Muscle of leg (tissue), 11 donors: Measurements from ENCODE around the gene MORC1. TPM values are rescaled to one million over a fixed set of nuclear protein-coding genes. Genes with fewer than 3 reads are reported as not detected.
"Not testable (repeated sequence)": the region's sequence is repeated elsewhere in the genome, so short reads cannot be mapped to it uniquely, and the experiment has no call there.

Experiments
- DNase-seq: peaks from one replicate; pipeline ENCODE4 v3.0.0; 2013
- H3K27ac ChIP-seq: one replicate; pipeline ENCODE4 v1.5.1; 2013; ENCODE audit warnings: mild to moderate bottlenecking, low read length, control low read depth
- H3K27me3 ChIP-seq: one replicate; pipeline ENCODE4 v1.6.1; 2013; ENCODE audit warnings: low read length; ENCODE audit not compliant: control insufficient read depth, insufficient read depth
- H3K36me3 ChIP-seq: one replicate; pipeline ENCODE4 v1.6.1; 2013; ENCODE audit warnings: low read length; ENCODE audit not compliant: control insufficient read depth, insufficient read depth
- H3K4me1 ChIP-seq: one replicate; pipeline ENCODE4 v1.6.1; 2013; ENCODE audit warnings: low read length; ENCODE audit not compliant: control insufficient read depth, insufficient read depth
- H3K4me3 ChIP-seq: one replicate; pipeline ENCODE4 v1.5.1; 2013; ENCODE audit warnings: low read length, control low read depth
- H3K9me3 ChIP-seq: replicated peaks from 2 replicates; pipeline ENCODE4 v1.6.1; 2013; ENCODE audit warnings: low read depth, low read length; ENCODE audit not compliant: control insufficient read depth
- whole genome bisulfite sequencing: methylation state at CpG from one replicate; pipeline ENCODE4 v1.1.5; 2013; ENCODE audit warnings: missing lambda C conversion rate; ENCODE audit not compliant: insufficient coverage; 5-methylcytosine and 5-hydroxymethylcytosine counted together
- polyA plus RNA-seq, 8 donors: library from polyadenylated mRNA; unstranded; fragments of 120-200 nt; gene quantifications; one replicate each; pipeline versions ENCODE4 v1.2.1 to v1.2.3, GENCODE V29; 2013; ENCODE audit warnings: inconsistent platforms in 1 of 8, low replicate concordance in 1 of 8; ENCODE audit not compliant: insufficient read length in 8 of 8, insufficient read depth in 1 of 8
- total RNA-seq: library from RNA; stranded (reverse); fragments of 120-200 nt; gene quantifications from one replicate; pipeline ENCODE4 v1.2.4, GENCODE V29; 2013

The MORC1 gene
- total and polyA plus RNA-seq, 9 donors = not detected

DNA sequence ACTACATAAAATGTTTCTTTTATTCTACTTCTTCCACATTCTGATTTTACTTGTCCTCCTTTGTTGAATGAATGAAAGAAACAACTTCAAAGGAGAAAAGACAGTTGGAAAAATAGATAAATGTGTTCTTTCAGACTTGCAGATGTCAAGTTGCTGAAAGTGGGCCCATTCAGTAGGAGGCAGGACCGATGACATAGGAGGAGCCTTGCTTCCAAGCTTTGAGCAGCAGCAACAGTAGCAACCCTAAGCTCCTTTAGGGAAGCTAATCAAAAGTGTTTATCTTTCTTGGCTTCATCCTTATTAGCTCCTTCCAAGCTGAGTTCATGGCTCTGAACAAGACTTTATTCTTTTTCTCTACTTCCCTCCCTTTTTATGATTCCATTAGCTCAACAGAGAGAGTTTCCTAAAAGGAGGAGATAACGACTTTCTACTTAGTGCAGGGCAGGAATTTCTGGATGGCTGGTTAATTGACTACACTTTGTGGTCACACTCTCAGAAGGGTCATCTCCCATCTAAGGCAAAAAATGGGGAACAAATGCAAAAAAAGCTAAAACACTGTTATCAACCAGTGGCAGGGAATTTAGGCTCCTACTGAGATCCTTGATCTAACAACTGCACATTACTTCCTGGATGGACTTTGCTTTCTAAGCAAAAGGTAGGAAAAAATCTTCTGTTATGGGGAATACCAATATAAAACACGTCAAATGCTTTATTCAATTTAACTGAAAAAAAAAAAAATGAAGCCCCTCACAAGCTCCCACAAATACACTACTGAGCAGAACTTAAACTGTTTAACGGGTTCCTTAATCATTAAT lies 4.8 kb downstream of the MORC1 start:
- 50% methylated on average over 1 of the region's 4 CpGs for WGBS
- no peak overlapping the region for H3K27ac ChIP-seq
- H3K27me3 ChIP-seq = no peaks in the 10 kb centered on the region
- no peak overlapping the region for H3K4me3 ChIP-seq
- H3K4me1 ChIP-seq = no peaks in the 10 kb centered on the region
- H3K9me3 ChIP-seq = no peaks in the 10 kb centered on the region
- DNase-seq = peak; percentile 2
- H3K36me3 ChIP-seq = no peaks in the 10 kb centered on the region

DNA sequence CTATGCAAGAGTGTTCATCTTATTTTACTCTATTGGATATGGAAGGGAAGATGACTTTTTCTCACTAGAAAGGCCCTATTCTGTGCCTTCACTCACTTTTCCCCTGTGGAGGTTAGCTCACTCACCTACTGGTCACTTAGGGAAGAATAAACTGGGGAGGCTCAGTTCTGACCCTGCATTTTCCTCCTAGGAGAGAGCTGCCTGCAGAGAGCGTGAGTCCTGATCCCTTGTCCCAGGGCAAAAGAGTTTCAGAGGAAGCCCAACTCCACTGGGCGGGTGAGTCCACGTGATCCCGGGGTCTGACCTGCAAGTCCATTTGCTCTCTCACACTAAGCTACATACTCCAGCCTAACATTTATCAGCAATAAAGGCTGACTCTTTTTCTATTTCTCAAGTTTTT lies 8.4 kb downstream of the MORC1 start:
- WGBS = no CpG with 5 or more reads among the region's 4 CpGs
- Histone ChIP-seq H3K9me3 (no peaks in the 10 kb centered on the region), H3K36me3 (no peaks in the 10 kb centered on the region), H3K27ac (no peak overlapping the region), H3K4me3 (no peak overlapping the region), H3K27me3 (no peaks in the 10 kb centered on the region), H3K4me1 (no peaks in the 10 kb centered on the region)
- no peak for DNase-seq

DNA sequence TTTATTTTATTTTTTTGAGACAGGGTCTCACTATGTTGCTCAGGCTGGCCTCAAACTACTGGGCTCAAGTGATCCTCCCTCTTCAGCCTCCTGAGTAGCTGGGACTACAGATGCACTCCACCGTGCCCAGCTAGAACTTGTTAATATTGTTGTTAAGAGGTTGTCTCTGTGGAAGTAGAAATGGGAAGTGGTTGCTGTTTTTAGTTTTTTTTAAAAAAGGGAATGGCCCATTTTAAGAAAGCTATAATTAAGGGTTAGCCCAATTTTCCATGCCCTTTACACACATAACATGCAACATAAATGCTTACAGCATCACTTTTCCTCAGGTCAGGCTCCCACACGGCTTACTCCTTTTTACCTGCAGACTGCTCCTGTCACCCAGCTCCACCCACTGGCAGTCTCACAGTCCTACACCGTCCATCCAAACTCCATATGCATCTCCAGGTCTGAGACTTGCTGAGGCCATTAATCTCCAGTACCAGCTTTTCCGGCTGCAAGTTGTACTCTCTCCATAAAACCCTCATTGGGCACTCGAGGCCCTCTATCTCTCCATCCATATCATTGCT lies 19.8 kb downstream of the MORC1 start:
- DNase-seq = no peak
- Histone ChIP-seq H3K27me3 (no peaks in the 10 kb centered on the region), H3K4me1 (no peaks in the 10 kb centered on the region), H3K4me3 (no peak overlapping the region), H3K36me3 (no peaks in the 10 kb centered on the region), H3K9me3 (no peaks in the 10 kb centered on the region), H3K27ac (no peak overlapping the region)
- WGBS = 53% methylated on average over 4 of the region's 5 CpGs

DNA sequence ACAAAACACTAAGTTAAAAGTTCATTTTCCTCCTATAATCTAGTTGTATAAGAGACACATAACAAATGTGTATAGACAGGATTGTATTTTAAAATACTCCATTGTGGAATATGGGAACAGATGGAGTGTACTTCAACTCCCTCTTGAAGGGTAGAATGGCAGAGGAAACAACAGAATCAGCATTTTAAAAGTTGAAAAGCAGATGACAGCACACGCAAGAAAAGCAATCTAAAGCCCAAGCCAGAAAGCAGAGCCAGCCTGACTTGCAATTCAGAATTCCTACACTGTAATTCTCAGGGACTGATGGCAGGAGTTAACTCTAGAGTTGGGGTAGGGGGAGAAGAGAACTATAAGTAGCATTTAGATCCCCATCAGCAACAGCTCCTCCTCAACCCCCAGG lies 22.8 kb downstream of the MORC1 start:
- DNase-seq = no peak
- Histone ChIP-seq H3K27me3 (no peaks in the 10 kb centered on the region), H3K36me3 (no peaks in the 10 kb centered on the region), H3K9me3 (no peaks in the 10 kb centered on the region), H3K27ac (no peak overlapping the region), H3K4me1 (no peaks in the 10 kb centered on the region), H3K4me3 (no peak overlapping the region)
- WGBS = no CpG with 5 or more reads among the region's 1 CpG

DNA sequence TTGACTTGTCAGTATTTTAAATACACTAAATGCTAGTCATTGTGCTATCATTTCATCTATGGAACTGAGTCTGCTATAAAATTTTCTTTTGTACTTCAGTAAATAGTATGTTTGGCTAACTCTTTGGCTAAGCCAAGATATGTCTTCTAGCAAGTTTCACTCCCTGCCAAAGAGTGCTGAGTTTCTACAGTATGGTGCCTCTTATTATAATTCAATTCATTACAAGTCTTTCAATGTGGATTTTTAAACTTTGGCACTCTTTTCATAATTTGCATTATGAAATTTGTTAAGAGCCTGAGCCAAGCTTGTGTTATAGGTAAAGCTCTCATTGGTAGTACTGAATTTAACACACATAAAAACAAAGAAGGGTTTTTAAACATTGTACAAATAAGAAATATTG lies 24.4 kb downstream of the MORC1 start:
- H3K27me3 ChIP-seq = no peaks in the 10 kb centered on the region
- no peak for DNase-seq

DNA sequence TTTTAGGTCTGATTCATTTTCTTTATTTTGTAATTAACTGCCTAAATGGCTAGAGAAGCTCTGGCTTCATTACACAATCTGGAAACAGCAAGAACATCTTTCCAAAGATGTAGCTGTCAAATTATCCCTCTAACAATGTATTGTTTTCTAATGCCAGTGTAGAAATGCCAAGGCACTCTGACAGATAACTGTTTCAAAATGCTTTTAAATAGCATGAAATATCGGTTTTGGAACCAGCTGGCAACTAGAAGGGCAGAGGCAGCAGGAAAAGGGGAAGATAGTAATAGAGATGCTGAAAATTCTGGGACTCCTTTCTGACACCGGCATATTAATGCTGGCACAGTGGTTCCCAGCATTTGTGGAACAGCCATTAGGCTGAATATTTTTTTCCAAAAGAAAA lies 26.1 kb downstream of the MORC1 start:
- no peaks in the 10 kb centered on the region for H3K9me3 ChIP-seq
- no peaks in the 10 kb centered on the region for H3K36me3 ChIP-seq
- H3K27ac ChIP-seq = no peak overlapping the region
- no peaks in the 10 kb centered on the region for H3K27me3 ChIP-seq
- no peak overlapping the region for H3K4me3 ChIP-seq
- H3K4me1 ChIP-seq = no peaks in the 10 kb centered on the region
- no peak for DNase-seq
- 73% methylated on average over 1 of the region's 2 CpGs for WGBS

More for the DNA sequence above, 24.4 kb downstream of the MORC1 start:
- H3K9me3 ChIP-seq = no peaks in the 10 kb centered on the region
- H3K4me3 ChIP-seq = no peak overlapping the region
- H3K36me3 ChIP-seq = no peaks in the 10 kb centered on the region
- H3K27ac ChIP-seq = no peak overlapping the region
- H3K4me1 ChIP-seq = no peaks in the 10 kb centered on the region

DNA sequence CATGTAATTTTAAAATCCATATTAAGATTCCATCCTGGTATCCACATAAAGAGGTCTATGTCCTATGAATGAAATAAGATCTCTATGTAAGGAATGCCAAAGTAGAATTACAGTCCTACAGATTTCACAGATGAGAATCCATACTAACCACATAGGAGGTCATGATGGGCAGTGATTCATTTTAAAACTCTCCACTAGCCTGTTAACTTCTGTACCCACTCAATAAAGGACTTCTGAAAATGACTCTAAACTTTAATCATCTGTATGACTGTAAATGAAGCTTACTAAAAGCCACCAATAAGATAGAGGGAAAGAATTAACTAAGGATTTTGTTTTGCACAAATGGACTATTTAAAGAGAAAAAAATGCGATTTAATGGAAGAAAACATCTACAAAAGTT lies 28.7 kb downstream of the MORC1 start:
- H3K36me3 ChIP-seq = no peaks in the 10 kb centered on the region
- WGBS = no CpG with 5 or more reads among the region's 1 CpG
- no peaks in the 10 kb centered on the region for H3K4me1 ChIP-seq
- H3K4me3 ChIP-seq = no peak overlapping the region
- H3K9me3 ChIP-seq = no peaks in the 10 kb centered on the region
- DNase-seq = no peak
- no peak overlapping the region for H3K27ac ChIP-seq
- H3K27me3 ChIP-seq = no peaks in the 10 kb centered on the region

DNA sequence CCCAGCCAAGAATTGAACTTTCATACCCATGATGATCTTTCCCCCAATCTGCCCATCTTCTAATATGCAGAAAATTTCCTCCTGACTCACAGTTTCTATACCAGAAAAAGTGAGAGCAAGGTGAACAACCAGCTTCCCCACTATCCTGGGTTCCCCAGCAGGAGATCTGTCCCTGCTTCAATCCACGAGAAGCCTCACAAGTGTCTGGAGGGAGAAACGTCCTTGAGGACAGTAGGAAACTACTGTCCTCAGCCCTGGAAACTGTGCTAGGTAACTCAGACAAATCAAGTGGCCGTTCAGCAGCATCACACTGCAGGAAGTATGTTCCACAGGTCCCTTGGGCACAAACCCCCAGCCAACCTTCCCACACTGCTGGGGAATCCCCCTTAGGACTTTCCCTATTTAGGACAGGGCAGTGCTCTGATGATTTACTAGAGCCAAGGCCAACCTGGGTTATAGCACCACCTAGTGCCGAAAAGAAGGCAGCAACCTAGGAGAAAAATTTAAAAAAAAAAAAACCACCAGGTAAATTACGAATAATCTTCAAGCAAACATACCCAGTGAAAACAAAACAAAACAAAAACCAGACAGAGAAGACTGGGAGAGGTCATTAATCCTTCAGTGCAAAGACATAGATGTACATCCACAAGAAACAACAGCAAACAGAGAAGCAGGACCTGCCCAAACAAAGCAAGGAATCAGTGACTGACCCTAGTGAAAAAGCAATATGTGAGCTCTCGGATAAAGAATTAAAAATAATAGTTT lies 36.0 kb downstream of the MORC1 start:
- no peak overlapping the region for H3K27ac ChIP-seq
- 19% methylated on average over 2 of the region's 6 CpGs for WGBS
- peak; percentile 20 for DNase-seq
- no peaks in the 10 kb centered on the region for H3K36me3 ChIP-seq
- peaks cover 2% of the 10 kb centered on the region for H3K9me3 ChIP-seq
- no peak overlapping the region for H3K4me3 ChIP-seq
- H3K4me1 ChIP-seq = no peaks in the 10 kb centered on the region
- H3K27me3 ChIP-seq = no peaks in the 10 kb centered on the region

DNA sequence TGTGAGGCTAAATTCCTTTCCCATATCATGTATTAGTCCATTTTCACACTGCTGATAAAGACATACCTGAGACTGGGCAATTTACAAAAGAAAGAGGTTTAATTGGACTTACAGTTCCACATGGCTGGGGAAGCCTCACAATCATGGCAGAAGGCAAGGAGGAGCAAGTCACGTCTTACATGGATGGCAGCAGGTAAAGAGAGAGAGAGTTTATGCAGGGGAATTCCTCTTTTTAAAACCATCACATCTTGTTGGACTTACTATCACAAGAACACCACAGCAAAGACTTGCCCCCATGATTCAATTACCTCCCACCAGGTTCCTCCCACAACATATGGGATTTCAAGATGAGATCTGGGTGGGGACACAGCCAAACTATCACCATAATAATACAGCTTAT lies 37.8 kb downstream of the MORC1 start:
- not testable (repeated sequence) for H3K9me3 ChIP-seq, H3K36me3 ChIP-seq, DNase-seq, H3K4me3 ChIP-seq, H3K4me1 ChIP-seq, H3K27me3 ChIP-seq, H3K27ac ChIP-seq
- WGBS = no CpG with 5 or more reads among the region's 1 CpG

DNA sequence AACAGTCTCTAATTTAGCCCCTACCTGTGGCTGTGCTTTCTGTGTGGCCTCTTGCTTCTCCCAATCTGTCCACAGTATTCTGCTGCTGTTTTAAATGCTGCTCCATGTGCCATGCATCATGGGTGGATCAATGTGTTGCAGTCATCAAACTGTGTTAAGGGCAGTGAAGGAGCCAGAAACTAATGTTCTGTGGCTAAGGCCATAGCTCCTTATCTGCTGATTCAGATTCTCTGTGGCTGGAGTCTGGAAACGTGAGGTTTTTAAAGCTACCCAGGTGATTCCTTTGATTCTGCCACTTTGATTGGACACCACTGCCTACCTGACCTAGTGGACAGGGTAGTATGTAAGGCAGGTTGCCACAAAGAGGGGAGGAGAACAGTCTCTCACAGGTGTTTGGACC lies 44.8 kb downstream of the MORC1 start:
- DNase-seq = no peak
- H3K4me3 ChIP-seq = no peak overlapping the region
- H3K27me3 ChIP-seq = no peaks in the 10 kb centered on the region
- no peaks in the 10 kb centered on the region for H3K36me3 ChIP-seq
- 63% methylated on average over 1 of the region's 1 CpG for WGBS
- H3K9me3 ChIP-seq = no peaks in the 10 kb centered on the region
- H3K27ac ChIP-seq = no peak overlapping the region
- no peaks in the 10 kb centered on the region for H3K4me1 ChIP-seq
